Smooth muscle cell (in vitro differentiated cells): ENCODE data around the gene ETNK2. TPM values are rescaled to one million over a fixed set of nuclear protein-coding genes. Genes with fewer than 3 reads are reported as not detected.

Experiments
- DNase-seq: peaks from one replicate; lab custom pipeline; 2025; ENCODE audit not compliant: unreplicated experiment; lab: John Stamatoyannopoulos, UW
- H2AFZ ChIP-seq: fragments of 200-600 bp; sonication (generic); 2 replicates; pipeline ENCODE4 v1.6.0; 2016; ENCODE audit warnings: antibody characterized with exemption, low read depth, mild to moderate bottlenecking
- H3F3A ChIP-seq: fragments of 200-600 bp; sonication (generic); 2 replicates; pipeline ENCODE4 v1.6.0; 2017; ENCODE audit warnings: antibody characterized with exemption, low read depth
- H3K27ac ChIP-seq: fragments of 200-600 bp; sonication (generic); 2 replicates; pipeline ENCODE4 v1.5.1; 2016; ENCODE audit warnings: low read depth, mild to moderate bottlenecking
- H3K27me3 ChIP-seq: fragments of 200-600 bp; sonication (generic); 2 replicates; pipeline ENCODE4 v1.6.1; 2016; ENCODE audit warnings: low read depth, mild to moderate bottlenecking
- H3K36me3 ChIP-seq: fragments of 200-600 bp; sonication (generic); 2 replicates; pipeline ENCODE4 v1.5.1; 2016; ENCODE audit warnings: low read depth
- H3K4me1 ChIP-seq: fragments of 200-600 bp; sonication (generic); 2 replicates; pipeline ENCODE4 v1.5.1; 2016; ENCODE audit warnings: low read depth
- H3K4me2 ChIP-seq: fragments of 200-600 bp; sonication (generic); 2 replicates; pipeline ENCODE4 v1.6.0; 2016; ENCODE audit warnings: mild to moderate bottlenecking
- H3K4me3 ChIP-seq: fragments of 200-600 bp; sonication (generic); 2 replicates; pipeline ENCODE4 v1.5.1; 2016; ENCODE audit warnings: mild to moderate bottlenecking
- H3K79me2 ChIP-seq: fragments of 200-600 bp; sonication (generic); 2 replicates; pipeline ENCODE4 v1.6.0; 2016; ENCODE audit warnings: low read depth, mild to moderate bottlenecking
- H3K9ac ChIP-seq: fragments of 200-600 bp; sonication (generic); 2 replicates; pipeline ENCODE4 v1.6.0; 2016; ENCODE audit warnings: low read depth
- H3K9me3 ChIP-seq: fragments of 200-600 bp; sonication (generic); replicated peaks from 2 replicates; pipeline ENCODE4 v1.5.1; 2016; ENCODE audit warnings: low read depth
- H4K20me1 ChIP-seq: fragments of 200-600 bp; sonication (generic); 2 replicates; pipeline ENCODE4 v1.6.0; 2016; ENCODE audit warnings: low read depth
- CTCF ChIP-seq: fragments of 200-600 bp; sonication (generic); IDR thresholded peaks from 2 replicates; pipeline ENCODE4 v1.5.1; 2017; ENCODE audit warnings: borderline replicate concordance, mild to moderate bottlenecking, antibody characterized with exemption; ENCODE audit not compliant: insufficient read depth, poor library complexity, severe bottlenecking
- WGBS: methylation state at CpG from one replicate; pipeline ENCODE4 v1.1.7; 2016; ENCODE audit warnings: low lambda C conversion rate; 5-methylcytosine and 5-hydroxymethylcytosine counted together
- polyA plus RNA-seq: library from polyadenylated mRNA; unstranded; fragments of >200 nt; fragmentation: Nextera tagmentation; extraction: Ambion mirVana; gene quantifications from 2 replicates; pipeline ENCODE4 v1.2.1, GENCODE V29; 2016
- total RNA-seq: library from RNA; depleted of rRNA; stranded (reverse); fragments of >200 nt; gene quantifications from 2 replicates; pipeline ENCODE4 v1.2.3, GENCODE V29; 2014

ETNK2 gene
- total and polyA plus RNA-seq, 2 experiments from 2014 or later = 8.9 to 21.4 TPM

- Histone ChIP-seq H2AFZ (no peak overlapping the region), H4K20me1 (no peaks in the 10 kb centered on the region), H3K4me1 (peaks cover 3% of the 10 kb centered on the region), H3K36me3 (no peaks in the 10 kb centered on the region), H3K27me3 (peaks cover 64% of the 10 kb centered on the region), H3K4me3 (no peak overlapping the region), H3K4me2 (no peak overlapping the region), H3F3A (no peaks in the 10 kb centered on the region), H3K9ac (no peak overlapping the region), H3K79me2 (no peaks in the 10 kb centered on the region), H3K9me3 (no peaks in the 10 kb centered on the region), H3K27ac (no peak overlapping the region)
- 76% methylated on average over 4 of the region's 7 CpGs for WGBS
- DNase-seq = no peak
- TF ChIP-seq CTCF = no peak
Measured at GRCh38 chr1:204194771-204195170, 42.9 kb upstream of the ETNK2 start.

GRCh38 chr1:204194080-204194479 lies 42.2 kb upstream of the ETNK2 start:
- Histone ChIP-seq H3K9me3 (no peaks in the 10 kb centered on the region), H3K9ac (no peak overlapping the region), H3K79me2 (no peaks in the 10 kb centered on the region), H3K4me1 (peaks cover 3% of the 10 kb centered on the region), H2AFZ (no peak overlapping the region), H3K4me2 (no peak overlapping the region), H4K20me1 (no peaks in the 10 kb centered on the region), H3K36me3 (no peaks in the 10 kb centered on the region), H3F3A (no peaks in the 10 kb centered on the region), H3K4me3 (no peak overlapping the region), H3K27me3 (peaks cover 71% of the 10 kb centered on the region), H3K27ac (no peak overlapping the region)
- DNase-seq = no peak
- TF ChIP-seq CTCF = no peak
- WGBS = 90% methylated on average over 2 of the region's 2 CpGs

GRCh38 chr1:204192589-204193352 lies 40.9 kb upstream of the ETNK2 start:
- TF ChIP-seq CTCF = no peak
- peaks cover 84% of the 10 kb centered on the region for H3K27me3 ChIP-seq
- H3K9ac ChIP-seq = no peak overlapping the region
- no peak overlapping the region for H2AFZ ChIP-seq
- no peaks in the 10 kb centered on the region for H3K36me3 ChIP-seq
- H3K27ac ChIP-seq = no peak overlapping the region
- no peaks in the 10 kb centered on the region for H3K79me2 ChIP-seq
- H3K4me1 ChIP-seq = peaks cover 3% of the 10 kb centered on the region
- no peaks in the 10 kb centered on the region for H3K9me3 ChIP-seq
- 72% methylated on average over 3 of the region's 3 CpGs for WGBS
- no peak for DNase-seq
- no peak overlapping the region for H3K4me2 ChIP-seq
- H4K20me1 ChIP-seq = no peaks in the 10 kb centered on the region
- H3K4me3 ChIP-seq = no peak overlapping the region
- H3F3A ChIP-seq = no peaks in the 10 kb centered on the region

GRCh38 chr1:204192046-204192445 lies 40.2 kb upstream of the ETNK2 start:
- peaks cover 86% of the 10 kb centered on the region for H3K27me3 ChIP-seq

More at GRCh38 chr1:204192046-204192445, 40.2 kb upstream of the ETNK2 start:
- H4K20me1 ChIP-seq = no peaks in the 10 kb centered on the region
- no peak overlapping the region for H2AFZ ChIP-seq
- H3K4me1 ChIP-seq = peaks cover 3% of the 10 kb centered on the region
- no peak overlapping the region for H3K27ac ChIP-seq
- no peak overlapping the region for H3K4me3 ChIP-seq
- no peak overlapping the region for H3K4me2 ChIP-seq
- H3F3A ChIP-seq = no peaks in the 10 kb centered on the region
- no peaks in the 10 kb centered on the region for H3K36me3 ChIP-seq
- no peaks in the 10 kb centered on the region for H3K79me2 ChIP-seq
- H3K9me3 ChIP-seq = no peaks in the 10 kb centered on the region
- DNase-seq = no peak
- TF ChIP-seq CTCF = no peak
- H3K9ac ChIP-seq = no peak overlapping the region
- 85% methylated on average over 2 of the region's 2 CpGs for WGBS
